ENCODE measurements around the gene GRIK3. TPM values are rescaled to one million over a fixed set of nuclear protein-coding genes. Genes with fewer than 3 reads are reported as not detected.

Gene GRIK3
- total RNA-seq, 2 experiments from 2014 or later = not detected

DNA sequence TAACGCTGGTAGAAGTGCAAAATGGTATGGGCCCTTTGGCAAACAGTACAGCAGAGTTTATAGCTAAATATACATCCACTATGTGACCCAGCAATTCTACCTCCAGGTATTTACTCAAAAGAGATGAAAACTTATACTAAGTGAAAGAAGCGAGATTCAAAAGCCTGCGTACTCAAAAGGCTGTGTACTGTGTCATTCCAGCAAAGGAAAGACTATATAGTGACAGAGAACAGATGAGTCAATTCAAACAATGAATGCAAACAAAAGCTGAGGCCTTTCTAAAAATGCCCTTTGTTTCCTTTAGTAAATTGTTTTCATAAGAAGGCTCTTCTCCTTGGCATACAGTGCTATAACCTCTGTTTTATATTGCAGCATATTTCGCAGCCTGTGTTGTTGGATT lies 282.8 kb downstream of the GRIK3 start:
- H3K9me3 Mint-ChIP-seq = no peaks in the 10 kb centered on the region
- DNase-seq = no peak
- ChIA-PET POLR2A (no interaction called here), CTCF (interaction anchor here (1.2 kb wide), 1 partner anchor 17 kb away, joined by 3 read pairs; no protein-coding TSS in a partner anchor)
- no peaks in the 10 kb centered on the region for H3K4me1 Mint-ChIP-seq
- H3K27me3 Mint-ChIP-seq = peaks cover 12% of the 10 kb centered on the region
- H3K4me3 Mint-ChIP-seq = no peak overlapping the region
- H3K27ac Mint-ChIP-seq = no peak overlapping the region
- H3K36me3 Mint-ChIP-seq (ENCODE audit: low read depth) = no peaks in the 10 kb centered on the region

DNA sequence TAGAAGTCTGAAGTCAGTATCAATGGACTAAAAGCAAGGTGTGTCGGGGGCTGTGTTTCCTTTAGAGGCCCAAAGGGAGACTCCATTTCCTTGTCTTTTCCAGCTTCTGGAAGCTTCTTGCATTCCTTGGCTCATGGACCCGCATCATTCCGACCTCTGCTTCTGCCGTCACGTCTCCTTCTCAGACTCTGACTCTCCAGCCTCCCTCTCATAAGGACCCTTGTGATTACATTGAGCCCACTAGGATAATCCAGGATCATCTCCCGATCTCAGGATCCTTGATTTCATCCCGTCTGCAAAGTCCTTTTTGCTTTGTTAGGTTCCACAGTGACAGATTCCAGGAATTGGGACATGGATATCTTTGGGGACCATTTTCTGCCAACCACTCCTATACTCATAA lies 285.8 kb downstream of the GRIK3 start:
- no peaks in the 10 kb centered on the region for H3K9me3 Mint-ChIP-seq
- no peaks in the 10 kb centered on the region for H3K4me1 Mint-ChIP-seq
- H3K27ac Mint-ChIP-seq = no peak overlapping the region
- H3K27me3 Mint-ChIP-seq = peaks cover 12% of the 10 kb centered on the region
- DNase-seq = no peak
- POLR2A ChIA-PET = no interaction called here
- H3K4me3 Mint-ChIP-seq = no peak overlapping the region
- H3K36me3 Mint-ChIP-seq (ENCODE audit: low read depth) = no peaks in the 10 kb centered on the region
- CTCF ChIA-PET = no interaction called here

Measured in activated CD4-positive, alpha-beta T cell treated with anti-CD3 and anti-CD28 coated beads, Interleukin-2, amount 10 ng/mL, durations not matched to agents 7 days and 5 days (primary cell).